GM21528 (cell line): ENCODE measurements around the gene NRGN.

ENCODE experiments used
- ATAC-seq: cut with Tn5 transposase; IDR thresholded peaks from one replicate; pipeline ENCODE4 v1.9.1; 2021; ENCODE audit warnings: mild to moderate bottlenecking, moderate library complexity; ENCODE audit not compliant: unreplicated experiment, low FRiP score

The NRGN gene

GRCh38 chr11:124738713-124739478, 846 bp upstream of the NRGN start:
- no peak for ATAC-seq

- ATAC-seq, result peak; percentile 37
Measured at GRCh38 chr11:124740277-124740882, 638 bp downstream of the NRGN start.

GRCh38 chr11:124742555-124742954, 2.8 kb downstream of the NRGN start:
- no peak for ATAC-seq

- ATAC-seq, result no peak
Measured at GRCh38 chr11:124743050-124743449, 3.3 kb downstream of the NRGN start.

- no peak for ATAC-seq
Measured at GRCh38 chr11:124745270-124745834, 5.6 kb downstream of the NRGN start.

DNA sequence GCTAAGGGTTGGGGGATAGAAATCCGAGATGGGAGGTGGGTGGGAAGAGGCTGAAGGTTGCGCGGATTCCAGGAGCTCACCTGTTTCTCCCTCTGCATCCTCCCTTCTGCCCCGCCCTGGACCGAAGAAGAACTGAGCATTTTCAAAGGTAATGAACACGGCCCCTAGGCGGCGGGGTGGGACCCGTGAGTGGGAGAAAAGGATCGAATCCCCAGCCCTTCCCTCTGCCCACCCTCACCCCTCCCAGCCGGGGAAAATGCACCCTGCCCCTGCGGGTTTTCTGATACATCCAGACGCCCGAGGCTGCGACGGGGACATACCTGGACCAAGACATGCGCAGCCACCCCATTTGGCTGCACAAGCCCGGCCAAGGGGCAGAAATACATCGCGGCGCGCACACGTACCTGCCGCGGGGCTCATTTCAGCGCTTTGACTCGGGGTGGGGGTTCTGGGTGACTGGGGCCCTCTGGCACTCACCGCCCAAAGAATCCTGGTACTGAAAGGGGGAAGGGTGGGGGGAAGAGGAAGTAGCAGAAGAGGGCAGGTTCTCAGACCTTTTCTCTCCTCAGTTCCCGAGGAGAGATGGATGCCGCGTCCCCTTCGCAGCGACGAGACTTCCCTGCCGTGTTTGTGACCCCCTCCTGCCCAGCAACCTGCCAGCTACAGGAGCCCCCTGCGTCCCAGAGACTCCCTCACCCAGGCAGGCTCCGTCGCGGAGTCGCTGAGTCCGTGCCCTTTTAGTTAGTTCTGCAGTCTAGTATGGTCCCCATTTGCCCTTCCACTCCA, 6.3 kb downstream of the NRGN start:
- ATAC-seq, result peak; percentile 30

GRCh38 chr11:124746621-124747243, 7.0 kb downstream of the NRGN start:
- peak; percentile 96 for ATAC-seq

- no peak for ATAC-seq
Measured at GRCh38 chr11:124747406-124748099, 7.8 kb downstream of the NRGN start.

GRCh38 chr11:124748100-124748418, 8.3 kb downstream of the NRGN start:
- no peak for ATAC-seq

- ATAC-seq, result no peak
Measured at GRCh38 chr11:124748481-124749343, 9.0 kb downstream of the NRGN start.

DNA sequence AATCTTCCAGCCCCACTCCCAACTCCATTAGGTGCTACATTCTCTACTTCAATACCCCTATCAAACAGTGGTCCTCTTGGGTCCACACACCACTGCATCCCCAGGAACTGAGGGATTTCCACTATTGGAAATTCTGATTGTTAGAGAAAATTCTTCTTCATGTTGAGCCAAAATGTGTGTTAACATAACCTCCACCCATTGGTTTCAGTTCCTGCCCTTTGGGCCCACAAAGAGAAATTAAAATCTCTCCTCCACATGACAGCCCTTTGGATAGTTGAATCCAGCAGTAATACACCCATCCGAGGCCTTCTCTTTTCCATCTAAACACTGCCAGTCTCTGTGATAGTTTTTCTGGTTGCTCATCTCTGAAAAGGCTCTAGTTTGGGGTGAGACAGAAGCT, 10.2 kb downstream of the NRGN start:
- ATAC-seq, result no peak

DNA sequence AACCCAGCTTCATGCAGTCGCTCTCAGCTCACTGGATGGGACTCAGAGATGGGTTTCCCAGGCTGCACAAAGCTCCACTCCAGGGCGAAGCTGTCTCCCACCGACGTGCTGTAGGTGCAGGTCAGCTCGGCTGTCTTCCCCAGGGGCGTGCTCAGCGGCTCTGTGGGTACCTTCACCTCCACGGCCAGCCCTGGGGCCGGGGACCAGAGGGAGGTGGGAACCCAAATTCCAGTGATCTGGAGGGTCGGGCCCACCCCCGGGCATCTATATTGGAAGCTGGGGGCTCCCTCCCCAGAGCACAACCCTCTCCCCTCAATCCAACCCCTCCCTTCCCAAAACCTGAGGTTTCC, 11.6 kb downstream of the NRGN start:
- no peak for ATAC-seq

- ATAC-seq, result no peak
Measured at GRCh38 chr11:124751741-124752470, 12.2 kb downstream of the NRGN start, which contains the start of gene VSIG2. Gene VSIG2, minus strand, starts transcription at chr11:124752255. Its CDS starts 118 bp downstream, at chr11:124752137.

DNA sequence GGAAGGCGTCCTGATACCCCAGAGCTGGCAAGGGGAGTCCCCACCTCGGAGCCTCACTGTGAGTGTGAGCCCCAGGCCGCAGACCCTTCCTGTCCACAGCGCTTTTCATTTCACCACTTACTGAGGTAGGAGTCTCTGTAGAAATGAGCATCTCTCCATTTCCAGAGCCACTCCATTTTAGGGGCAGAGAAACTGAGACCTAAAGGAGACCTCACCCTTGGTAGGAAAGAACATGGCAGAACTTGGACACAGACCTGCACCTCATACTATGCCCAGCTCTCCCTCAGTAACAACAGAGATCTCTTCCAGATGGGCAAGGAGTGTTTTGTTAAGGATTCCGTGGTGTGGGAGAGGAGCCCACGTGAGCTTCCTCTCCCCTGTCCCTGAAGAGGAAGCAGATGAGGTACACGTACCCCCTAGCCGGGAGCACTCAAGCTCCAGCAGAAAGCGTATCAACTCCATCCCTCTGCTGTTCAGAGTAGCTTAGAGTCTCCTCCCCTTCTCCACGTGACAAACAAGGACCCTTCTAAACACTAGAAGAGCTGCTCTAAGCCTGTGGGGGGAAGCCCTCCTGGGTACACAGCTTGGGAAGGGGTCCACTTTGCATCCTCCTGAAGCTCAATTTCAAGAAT, 12.8 kb downstream of the NRGN start:
- ATAC-seq, result no peak

DNA sequence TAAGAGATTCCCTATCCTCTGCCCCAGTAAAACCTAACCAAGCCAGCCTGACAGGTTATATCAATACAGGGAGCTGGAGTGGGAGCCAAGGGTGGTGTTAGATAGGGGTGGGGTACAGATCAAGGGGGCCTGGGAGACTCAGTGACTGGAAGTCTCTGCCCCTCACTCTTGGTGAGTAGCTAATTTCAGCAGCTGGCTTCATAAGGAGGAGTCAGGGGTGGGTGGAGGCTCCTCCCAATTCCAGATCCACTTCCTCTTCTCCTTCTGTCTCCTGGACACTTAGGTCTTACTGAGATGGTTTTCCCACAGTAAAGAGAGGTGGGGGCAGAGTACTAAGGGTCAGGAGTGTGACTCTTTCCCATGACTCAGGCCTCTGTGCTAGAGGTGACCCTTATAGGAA, 13.5 kb downstream of the NRGN start:
- ATAC-seq, result no peak

DNA sequence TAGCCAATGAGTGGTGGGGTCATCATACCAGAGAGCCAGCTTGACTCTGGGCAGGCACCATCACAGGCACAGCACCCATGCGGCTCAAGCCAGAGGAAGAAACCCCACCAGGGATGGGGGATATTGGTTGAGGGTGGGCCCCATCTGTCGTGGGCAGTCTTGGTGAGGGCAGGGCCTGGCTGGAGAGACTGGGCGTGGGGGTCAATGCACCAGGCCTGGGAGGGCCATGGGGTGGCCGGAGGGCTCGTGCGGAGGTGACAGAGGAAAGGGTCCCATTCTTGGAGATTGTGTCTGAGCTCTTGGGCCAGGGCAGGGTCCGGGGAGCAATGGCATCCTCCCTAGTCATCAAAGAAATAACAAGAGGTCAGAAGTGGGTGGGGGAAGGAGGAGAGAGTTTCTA, 13.9 kb downstream of the NRGN start:
- no peak for ATAC-seq

GRCh38 chr11:124754309-124754708, 14.6 kb downstream of the NRGN start:
- ATAC-seq, result no peak

DNA sequence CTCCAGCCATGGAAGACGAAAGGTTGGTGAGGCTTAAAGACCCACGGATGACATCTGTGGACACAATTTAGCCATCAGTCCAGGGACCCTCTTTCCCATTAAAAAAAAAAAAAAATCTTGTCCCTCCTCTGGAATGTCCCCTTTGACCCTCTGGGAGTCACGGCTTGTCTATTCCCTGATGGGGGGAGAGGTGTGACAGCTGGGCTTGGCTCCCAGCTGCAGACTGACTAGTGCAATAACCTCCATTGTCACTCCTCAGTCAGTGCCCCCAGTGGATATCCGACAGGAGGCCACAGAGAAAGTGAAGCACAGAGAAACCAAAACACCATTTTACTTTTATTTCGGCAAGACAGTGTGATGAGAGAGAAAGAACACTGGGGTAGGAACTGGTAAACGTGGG, 15.0 kb downstream of the NRGN start:
- no peak for ATAC-seq
